Activated T-helper 1 cell treated with anti-CD3 and anti-CD28 coated beads, Interleukin-12 subunit alpha, Interleukin-12 subunit beta, Interleukin-2, Interleukin-4 antibody, amounts not matched to agents 30 ng/mL and 10 ng/mL and 1 ng/mL, durations not matched to agents 14 hours and 24 hours and 36 hours (primary cell): Measurements from ENCODE around the gene PIP4K2A. TPM values are rescaled to one million over a fixed set of nuclear protein-coding genes. Genes with fewer than 3 reads are reported as not detected.
A peak's percentile ranks its signal among the peaks of the same experiment; 100 is the strongest.

Experiments
- DNase-seq: peaks from one replicate; pipeline ENCODE4 v3.0.0; 2021; ENCODE audit warnings: low spot score
- H3K27ac Mint-ChIP-seq: one replicate; pipeline ENCODE4 v1.8.0; 2021; ENCODE audit warnings: mild to moderate bottlenecking, mixed read lengths
- H3K27me3 Mint-ChIP-seq: one replicate; pipeline ENCODE4 v1.8.0; 2022; ENCODE audit warnings: mild to moderate bottlenecking, moderate library complexity, mixed read lengths; ENCODE audit not compliant: insufficient read depth
- H3K36me3 Mint-ChIP-seq: one replicate; pipeline ENCODE4 v1.8.0; 2021; ENCODE audit warnings: low read depth, mixed read lengths
- H3K4me1 Mint-ChIP-seq: one replicate; pipeline ENCODE4 v1.8.0; 2021; ENCODE audit warnings: low read depth, mixed read lengths
- H3K4me3 Mint-ChIP-seq: one replicate; pipeline ENCODE4 v1.8.0; 2021; ENCODE audit warnings: mild to moderate bottlenecking, moderate library complexity, mixed read lengths
- H3K9me3 Mint-ChIP-seq: one replicate; pipeline ENCODE4 v1.8.0; 2021; ENCODE audit warnings: mixed read lengths
- intact Hi-C: fragments of 100-400 bp; cut with micrococcal nuclease; formaldehyde crosslinking; loops from one replicate; pipeline ENCODE4 v1.15.1; 2024
- total RNA-seq: library from RNA; stranded (reverse); gene quantifications from 2 replicates; pipeline ENCODE4 v1.2.3, GENCODE V29; 2022

Gene PIP4K2A
- total RNA-seq, 1 donor from 2014 or later, result 92.7 TPM

DNA sequence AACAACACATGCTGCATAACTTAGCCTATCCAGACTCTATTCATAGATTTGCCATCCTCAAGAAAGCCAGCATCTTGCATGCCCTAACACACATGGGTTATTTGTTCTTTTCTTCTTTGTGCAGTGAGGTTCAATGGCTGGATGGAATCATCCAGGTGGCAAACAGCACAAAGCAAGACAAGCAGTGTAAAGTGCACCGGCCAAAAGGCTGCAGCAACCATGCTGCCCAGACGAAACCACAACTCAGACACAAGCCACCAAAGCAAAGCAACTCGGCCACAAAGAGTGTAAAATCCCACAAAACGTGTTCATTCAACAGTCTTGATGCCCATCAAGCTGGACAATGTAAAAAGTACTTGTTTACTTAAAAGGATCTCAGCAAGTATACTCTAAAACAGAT lies 76.9 kb downstream of the PIP4K2A start:
- H3K27me3 Mint-ChIP-seq, result no peaks in the 10 kb centered on the region
- peaks cover 3% of the 10 kb centered on the region for H3K9me3 Mint-ChIP-seq
- H3K27ac Mint-ChIP-seq, result no peak overlapping the region
- H3K4me1 Mint-ChIP-seq, result peaks cover 59% of the 10 kb centered on the region
- intact Hi-C loops, result loop anchor here (10.0 kb wide), 1 partner anchor 727 kb away; no protein-coding TSS in a partner anchor
- peaks cover 30% of the 10 kb centered on the region for H3K36me3 Mint-ChIP-seq
- H3K4me3 Mint-ChIP-seq, result no peak overlapping the region
- DNase-seq, result no peak

DNA sequence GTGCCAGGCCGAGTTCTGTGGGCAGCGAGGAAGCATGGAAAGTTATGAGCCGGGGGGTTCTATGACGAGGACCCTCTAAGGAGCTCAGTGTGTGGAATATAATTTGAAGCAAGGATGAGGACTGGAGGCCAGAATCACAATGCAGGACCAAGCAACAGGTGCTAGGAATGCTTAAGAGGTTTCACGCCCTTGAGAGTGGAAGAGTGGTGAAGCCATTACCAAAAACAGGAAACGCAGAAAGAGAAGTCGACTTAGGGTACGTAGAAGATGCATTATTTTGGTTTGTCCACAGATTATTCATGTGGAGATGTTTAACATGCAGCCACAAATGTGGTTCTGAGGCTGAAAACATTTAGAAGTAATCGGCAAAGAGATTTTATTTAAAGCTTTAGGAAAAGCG lies 78.7 kb downstream of the PIP4K2A start:
- peak overlapping the region; percentile 10 for H3K27ac Mint-ChIP-seq
- intact Hi-C loops, result loop anchor here (10.0 kb wide), 1 partner anchor 729 kb away; no protein-coding TSS in a partner anchor
- H3K27me3 Mint-ChIP-seq, result no peaks in the 10 kb centered on the region
- H3K4me1 Mint-ChIP-seq, result peaks cover 72% of the 10 kb centered on the region
- no peak for DNase-seq
- peaks cover 28% of the 10 kb centered on the region for H3K36me3 Mint-ChIP-seq
- H3K9me3 Mint-ChIP-seq, result peaks cover 3% of the 10 kb centered on the region
- no peak overlapping the region for H3K4me3 Mint-ChIP-seq

DNA sequence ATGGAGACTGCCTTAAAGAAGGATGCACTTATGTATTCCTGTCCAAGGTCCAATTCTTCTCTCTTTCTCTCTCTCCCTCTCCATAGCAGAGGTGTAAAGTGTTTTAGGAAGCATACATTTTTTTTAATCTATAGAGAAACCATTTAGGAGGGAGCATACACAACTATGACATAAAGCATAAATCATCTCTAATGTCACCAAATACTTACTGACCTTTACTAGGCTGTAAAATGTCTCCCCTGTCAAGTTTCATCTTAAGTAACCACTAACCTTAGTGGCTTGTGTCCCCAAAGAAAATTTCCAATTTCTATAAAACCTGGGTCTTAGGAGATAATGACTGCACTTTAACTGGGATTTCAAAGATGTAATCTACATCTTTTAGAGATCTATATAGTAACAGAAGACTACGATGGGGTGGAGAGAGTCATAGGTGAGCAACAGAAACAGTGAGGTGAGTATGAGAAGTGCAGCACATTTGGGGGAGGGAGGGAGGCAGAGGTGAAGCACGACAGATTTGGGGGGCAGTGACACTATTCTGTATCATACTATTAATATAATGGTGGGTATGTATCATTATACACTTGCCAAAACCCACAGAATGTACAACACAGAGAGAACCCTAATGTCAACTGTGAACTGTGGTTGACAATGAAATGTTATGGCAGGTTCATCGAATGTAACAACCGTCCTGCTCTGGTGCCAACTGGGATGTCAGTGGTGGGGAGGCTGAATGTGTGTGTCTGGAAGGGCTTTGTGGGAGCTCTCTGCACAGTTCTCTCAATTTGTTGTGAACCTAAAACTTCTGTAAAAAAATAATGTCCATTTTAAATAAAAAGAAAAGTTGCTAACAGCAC lies 79.5 kb downstream of the PIP4K2A start:
- H3K27me3 Mint-ChIP-seq, result no peaks in the 10 kb centered on the region
- no peak for DNase-seq
- peaks cover 3% of the 10 kb centered on the region for H3K9me3 Mint-ChIP-seq
- intact Hi-C loops, result loop anchor here (10.0 kb wide), 1 partner anchor 730 kb away; no protein-coding TSS in a partner anchor
- peak overlapping the region; percentile 19 for H3K27ac Mint-ChIP-seq
- peaks cover 80% of the 10 kb centered on the region for H3K4me1 Mint-ChIP-seq
- no peak overlapping the region for H3K4me3 Mint-ChIP-seq
- peaks cover 26% of the 10 kb centered on the region for H3K36me3 Mint-ChIP-seq

DNA sequence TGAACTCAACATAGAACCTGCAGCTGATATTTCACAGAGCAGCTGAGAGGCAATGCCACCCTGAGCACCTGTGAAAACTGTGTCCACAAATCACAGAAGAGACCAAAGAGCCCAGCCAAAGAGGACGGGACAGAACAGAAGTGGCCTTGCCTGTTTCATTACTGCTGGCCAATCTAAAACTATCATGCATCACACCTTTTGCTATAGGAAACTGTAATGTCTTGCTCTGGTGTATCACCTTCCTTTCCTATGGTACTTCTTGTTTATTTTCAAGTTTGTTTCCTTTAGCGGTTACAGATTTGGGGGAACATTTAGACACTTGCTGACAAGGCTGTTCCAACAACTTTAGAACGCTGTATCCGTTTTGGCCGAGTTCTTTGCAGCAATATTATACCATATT lies 80.3 kb downstream of the PIP4K2A start:
- no peak overlapping the region for H3K4me3 Mint-ChIP-seq
- intact Hi-C loops, result loop anchor here (10.0 kb wide), 1 partner anchor 731 kb away; no protein-coding TSS in a partner anchor
- H3K9me3 Mint-ChIP-seq, result peaks cover 3% of the 10 kb centered on the region
- peaks cover 84% of the 10 kb centered on the region for H3K4me1 Mint-ChIP-seq
- H3K36me3 Mint-ChIP-seq, result peaks cover 26% of the 10 kb centered on the region
- DNase-seq, result no peak
- H3K27me3 Mint-ChIP-seq, result no peaks in the 10 kb centered on the region
- peak overlapping the region; percentile 49 for H3K27ac Mint-ChIP-seq

DNA sequence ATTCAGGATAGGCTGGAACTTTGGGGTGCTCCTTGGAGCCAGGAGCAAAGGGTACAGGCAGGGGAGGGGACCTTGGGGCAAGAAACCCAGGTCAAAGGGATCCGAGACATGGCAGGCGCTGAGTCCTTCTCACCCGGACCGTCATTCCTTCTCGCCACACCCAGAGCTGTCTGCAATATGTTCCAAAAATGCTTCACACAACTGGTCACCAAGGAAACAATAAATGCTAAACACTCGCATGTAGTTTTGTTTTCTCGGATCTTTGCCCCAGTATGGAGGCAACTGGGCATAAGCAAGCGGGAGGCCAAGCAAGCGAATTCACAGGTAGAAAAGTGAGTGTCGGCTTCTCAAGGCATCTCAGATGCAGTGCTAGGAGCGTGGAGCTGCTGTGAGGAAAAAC lies 80.8 kb downstream of the PIP4K2A start:
- no peak overlapping the region for H3K4me3 Mint-ChIP-seq
- peaks cover 3% of the 10 kb centered on the region for H3K9me3 Mint-ChIP-seq
- intact Hi-C loops, result loop anchor here (10.0 kb wide), 1 partner anchor 731 kb away; no protein-coding TSS in a partner anchor
- DNase-seq, result no peak
- no peak overlapping the region for H3K27ac Mint-ChIP-seq
- H3K27me3 Mint-ChIP-seq, result no peaks in the 10 kb centered on the region
- H3K36me3 Mint-ChIP-seq, result peaks cover 26% of the 10 kb centered on the region
- H3K4me1 Mint-ChIP-seq, result peaks cover 86% of the 10 kb centered on the region

DNA sequence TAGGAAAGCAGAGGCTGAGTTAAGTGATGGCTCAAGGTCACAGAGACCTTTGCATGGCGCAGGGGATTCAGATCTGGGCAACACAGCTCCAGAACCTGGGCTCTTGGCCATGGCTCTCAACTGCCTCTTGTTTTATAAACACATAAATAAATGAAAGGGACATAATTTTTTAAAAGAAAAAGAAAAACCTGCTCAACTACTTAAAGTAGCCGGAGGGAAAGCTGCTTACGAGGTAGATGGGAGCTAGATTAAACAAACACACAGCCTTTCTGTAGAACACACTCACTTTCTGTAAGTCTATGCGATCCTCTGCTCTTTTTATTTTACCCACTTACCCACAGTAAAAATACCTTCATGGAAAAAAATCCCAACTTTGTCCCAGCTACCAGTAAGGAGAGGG lies 81.3 kb downstream of the PIP4K2A start:
- no peak overlapping the region for H3K4me3 Mint-ChIP-seq

DNA sequence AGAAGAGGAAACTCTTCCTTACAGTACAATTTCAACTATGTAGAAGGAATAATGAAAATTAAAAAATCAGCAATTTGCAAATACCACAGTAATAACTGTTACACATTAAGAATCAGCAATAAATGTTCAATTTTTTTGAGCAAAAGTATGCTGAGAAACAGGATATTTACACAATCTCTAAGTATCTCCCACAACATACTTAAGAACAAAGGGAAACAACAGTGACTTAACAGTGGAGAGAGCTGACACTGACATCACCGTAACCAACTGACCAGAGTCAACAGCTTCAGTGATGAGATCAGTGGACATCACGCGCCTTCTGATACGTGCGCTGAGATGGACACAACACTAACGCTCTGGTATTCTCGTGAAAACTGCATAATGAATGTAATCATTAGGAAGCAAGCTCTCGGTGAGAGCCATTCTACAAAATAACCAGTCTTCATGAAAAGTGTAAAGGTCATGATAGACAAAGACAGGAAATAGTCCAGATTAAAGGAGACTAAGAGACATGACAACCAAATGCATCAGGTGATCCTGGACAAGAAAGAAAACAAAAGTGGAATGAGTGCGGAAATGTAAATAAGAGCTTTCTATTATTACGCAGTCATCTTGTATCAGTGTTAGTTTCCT lies 82.6 kb downstream of the PIP4K2A start:
- intact Hi-C loops, result loop anchor here (2.0 to 10.0 kb wide), 2 partner anchors 323 to 733 kb away; no protein-coding TSS in a partner anchor
- H3K27me3 Mint-ChIP-seq, result no peaks in the 10 kb centered on the region
- no peak for DNase-seq
- H3K4me3 Mint-ChIP-seq, result peak overlapping the region; percentile 10
- peaks cover under 1% of the 10 kb centered on the region for H3K9me3 Mint-ChIP-seq
- peaks cover 22% of the 10 kb centered on the region for H3K36me3 Mint-ChIP-seq
- H3K27ac Mint-ChIP-seq, result peak overlapping the region; percentile 100
- H3K4me1 Mint-ChIP-seq, result peaks cover 89% of the 10 kb centered on the region

More for the DNA sequence above, 81.3 kb downstream of the PIP4K2A start:
- H3K9me3 Mint-ChIP-seq, result peaks cover 3% of the 10 kb centered on the region
- H3K27me3 Mint-ChIP-seq, result no peaks in the 10 kb centered on the region
- no peak for DNase-seq
- intact Hi-C loops, result loop anchor here (10.0 kb wide), 1 partner anchor 732 kb away; no protein-coding TSS in a partner anchor
- peaks cover 24% of the 10 kb centered on the region for H3K36me3 Mint-ChIP-seq
- H3K4me1 Mint-ChIP-seq, result peaks cover 86% of the 10 kb centered on the region
- H3K27ac Mint-ChIP-seq, result no peak overlapping the region

DNA sequence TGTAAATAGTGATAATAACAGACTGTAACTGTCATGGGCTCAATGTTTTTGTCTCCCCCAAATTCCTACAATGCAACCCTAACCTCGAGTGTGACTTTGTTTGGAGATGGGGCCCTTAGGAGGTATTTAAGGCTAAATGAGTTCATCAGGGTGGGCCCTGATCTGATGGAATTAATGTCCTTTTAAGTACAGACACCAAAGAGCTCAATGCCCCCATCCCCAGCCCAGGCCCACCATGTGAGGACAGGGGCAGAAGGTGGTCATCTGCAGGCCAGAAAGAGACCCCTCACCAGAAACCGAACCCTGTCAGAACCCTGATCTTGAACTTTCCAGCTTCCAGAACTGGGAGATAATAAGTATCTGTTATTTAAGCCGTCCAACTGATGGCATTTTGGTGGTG lies 83.2 kb downstream of the PIP4K2A start:
- peaks cover 92% of the 10 kb centered on the region for H3K4me1 Mint-ChIP-seq
- peak overlapping the region; percentile 74 for H3K4me3 Mint-ChIP-seq
- intact Hi-C loops, result loop anchor here (2.0 to 10.0 kb wide), 2 partner anchors 322 to 734 kb away; no protein-coding TSS in a partner anchor
- H3K9me3 Mint-ChIP-seq, result no peaks in the 10 kb centered on the region
- no peaks in the 10 kb centered on the region for H3K27me3 Mint-ChIP-seq
- H3K36me3 Mint-ChIP-seq, result peaks cover 19% of the 10 kb centered on the region
- DNase-seq, result no peak
- H3K27ac Mint-ChIP-seq, result peak overlapping the region; percentile 100

DNA sequence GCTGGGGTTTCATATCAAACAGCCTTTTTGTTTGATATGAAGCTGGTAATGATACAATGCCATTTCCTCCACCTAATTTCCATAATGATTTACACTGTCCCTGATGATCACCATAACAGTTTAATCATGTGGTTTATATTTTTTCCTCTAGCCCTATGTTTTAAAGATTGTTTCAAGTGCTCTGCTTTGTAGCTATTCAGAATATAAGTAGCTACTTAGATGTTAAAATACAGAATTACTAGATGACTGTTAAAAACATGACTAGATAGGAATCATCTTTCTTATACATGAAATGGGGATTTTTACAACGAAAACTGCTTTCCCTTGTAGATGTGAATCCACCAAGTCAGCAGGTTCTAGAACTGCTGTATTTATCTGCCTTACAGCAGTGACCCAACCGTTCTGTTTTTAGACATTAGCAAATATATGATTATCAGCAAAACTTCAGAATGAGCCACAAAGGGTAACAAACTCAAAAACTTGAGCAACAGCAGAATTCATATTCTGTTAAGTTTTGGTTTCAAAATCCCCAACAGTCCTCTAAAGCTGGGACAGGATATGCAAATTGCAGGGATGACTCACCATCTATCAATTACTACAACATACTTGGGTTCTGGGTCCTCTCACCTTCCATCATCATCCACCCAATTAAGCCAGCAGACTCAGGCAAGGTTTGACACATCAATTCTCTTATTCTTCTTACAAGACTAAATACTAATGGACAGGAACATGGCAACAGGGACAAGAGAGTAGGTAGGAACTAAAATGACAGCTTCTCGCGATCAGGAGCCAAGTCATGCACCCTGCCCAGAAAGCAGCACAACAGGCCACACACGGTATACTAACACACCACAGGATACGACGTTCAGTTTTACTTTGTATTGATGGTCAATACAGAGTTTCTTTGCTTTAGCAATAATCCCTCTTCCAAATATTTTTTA lies 83.9 kb downstream of the PIP4K2A start:
- Mint-ChIP-seq H3K27ac (peak overlapping the region; percentile 100), H3K27me3 (no peaks in the 10 kb centered on the region), H3K36me3 (peaks cover 14% of the 10 kb centered on the region), H3K4me1 (peaks cover 94% of the 10 kb centered on the region), H3K9me3 (no peaks in the 10 kb centered on the region), H3K4me3 (peak overlapping the region; percentile 74)
- intact Hi-C loops, result loop anchor here (1.0 to 10.0 kb wide), 11 partner anchors 18 to 734 kb away; partner anchors contain the start of genes DNAJC1 and PIP4K2A
- DNase-seq, result no peak

DNA sequence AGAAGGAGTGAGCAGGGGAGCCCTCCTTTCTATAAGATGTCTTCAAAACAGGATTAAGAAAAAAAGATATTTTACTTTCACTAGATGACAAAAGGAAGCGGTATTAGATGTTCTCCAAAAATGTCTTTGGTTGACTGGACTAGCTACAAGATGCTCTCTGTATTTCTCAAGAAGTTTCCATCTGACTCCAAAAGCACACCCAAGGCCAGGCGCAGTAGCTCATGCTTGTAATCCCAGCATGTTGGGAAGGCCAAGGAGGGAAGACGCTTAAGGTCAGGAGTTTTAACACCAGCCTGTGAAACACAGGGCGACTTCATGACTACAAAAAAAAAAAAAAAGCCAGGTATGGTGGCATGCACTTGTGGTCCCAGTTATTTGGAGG lies 84.5 kb downstream of the PIP4K2A start:
- peak overlapping the region; percentile 100 for H3K27ac Mint-ChIP-seq
- no peaks in the 10 kb centered on the region for H3K9me3 Mint-ChIP-seq
- intact Hi-C loops, result loop anchor here (1.0 to 10.0 kb wide), 11 partner anchors 18 to 735 kb away; partner anchors contain the start of genes DNAJC1 and PIP4K2A
- H3K4me1 Mint-ChIP-seq, result peaks cover 94% of the 10 kb centered on the region
- no peak for DNase-seq
- no peaks in the 10 kb centered on the region for H3K27me3 Mint-ChIP-seq
- peaks cover 10% of the 10 kb centered on the region for H3K36me3 Mint-ChIP-seq
- H3K4me3 Mint-ChIP-seq, result peak overlapping the region; percentile 74

DNA sequence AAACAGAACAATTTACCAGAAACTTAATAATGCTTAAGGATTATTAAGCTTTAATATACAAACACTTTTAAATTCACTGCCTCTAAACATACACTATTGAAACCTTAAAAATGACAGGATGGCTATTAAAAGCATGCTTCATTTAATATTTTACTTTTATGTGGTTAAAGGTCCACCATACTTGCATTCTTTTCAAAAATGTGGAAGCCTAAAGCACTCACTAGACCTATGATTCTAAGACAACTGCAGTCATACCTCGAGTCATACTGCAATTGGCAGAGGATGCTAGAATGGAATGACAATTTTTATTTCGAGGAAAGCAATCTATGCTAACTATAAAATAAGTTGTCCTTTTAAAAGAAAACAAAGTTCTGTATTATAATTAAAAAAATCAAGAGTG lies 85.3 kb downstream of the PIP4K2A start:
- intact Hi-C loops, result no loop called here
- Mint-ChIP-seq H3K27ac (peak overlapping the region; percentile 64), H3K9me3 (no peaks in the 10 kb centered on the region), H3K4me3 (peak overlapping the region; percentile 0), H3K36me3 (peaks cover 9% of the 10 kb centered on the region), H3K27me3 (no peaks in the 10 kb centered on the region), H3K4me1 (peaks cover 94% of the 10 kb centered on the region)
- DNase-seq, result no peak

DNA sequence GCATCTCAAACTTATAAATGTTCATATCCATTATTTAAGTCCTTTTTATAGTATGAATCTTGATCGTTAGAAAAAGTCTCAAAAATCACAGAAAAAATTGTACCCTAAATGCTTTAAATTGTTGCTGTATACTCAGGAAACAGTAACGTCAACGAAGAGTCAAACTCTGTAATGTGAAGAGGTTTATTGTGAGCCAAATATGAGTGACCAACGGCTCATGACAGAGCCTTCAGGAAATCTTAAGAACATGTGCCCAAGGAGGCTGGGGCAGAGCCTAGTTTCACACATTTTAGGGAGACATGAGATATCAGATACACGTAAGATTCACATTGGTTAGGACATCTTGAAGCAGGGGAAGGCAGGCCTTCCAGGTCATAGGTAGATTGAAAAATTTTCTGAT lies 86.1 kb downstream of the PIP4K2A start:
- Mint-ChIP-seq H3K4me3 (peak overlapping the region; percentile 54), H3K4me1 (peaks cover 96% of the 10 kb centered on the region), H3K36me3 (peaks cover 7% of the 10 kb centered on the region), H3K27me3 (no peaks in the 10 kb centered on the region), H3K9me3 (no peaks in the 10 kb centered on the region), H3K27ac (peak overlapping the region; percentile 61)
- no peak for DNase-seq
- intact Hi-C loops, result no loop called here
